ENCODE measurements around the gene SUB1. TPM values are rescaled to one million over a fixed set of nuclear protein-coding genes. Genes with fewer than 3 reads are reported as not detected.

The SUB1 gene
- polyA plus RNA-seq, 1 experiment: 367 TPM

DNA sequence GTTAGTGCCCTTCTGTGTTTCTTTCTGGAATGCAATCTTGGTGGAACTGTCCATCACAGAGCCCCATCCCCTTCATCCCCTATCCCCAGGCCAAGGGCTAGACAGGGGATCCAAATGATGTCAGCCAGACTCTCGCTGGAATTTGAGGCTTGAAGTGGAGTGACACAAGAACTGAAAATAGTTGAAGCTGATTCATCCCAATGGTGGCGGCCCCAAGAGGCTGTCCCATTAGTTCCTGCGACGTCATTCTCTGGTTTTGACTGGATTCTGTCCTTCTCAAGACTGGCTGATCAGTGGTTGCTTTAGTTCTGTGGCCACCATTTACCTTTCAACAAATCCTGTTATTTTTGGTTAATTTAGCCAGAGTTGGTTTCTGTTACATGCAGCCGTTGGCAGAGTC, 59.9 kb downstream of the SUB1 start:
- H3K4me3 ChIP-seq (ENCODE audit: low read depth, low read length): no peak overlapping the region
- no peaks in the 10 kb centered on the region for H3K27me3 ChIP-seq (ENCODE audit: control insufficient read depth, insufficient read depth, low read length)
- ChIA-PET CTCF (no interaction called here), POLR2A (no interaction called here)
- no peak overlapping the region for H3K27ac ChIP-seq (ENCODE audit: low read depth, low read length)
- TF ChIP-seq, protein P1, sequence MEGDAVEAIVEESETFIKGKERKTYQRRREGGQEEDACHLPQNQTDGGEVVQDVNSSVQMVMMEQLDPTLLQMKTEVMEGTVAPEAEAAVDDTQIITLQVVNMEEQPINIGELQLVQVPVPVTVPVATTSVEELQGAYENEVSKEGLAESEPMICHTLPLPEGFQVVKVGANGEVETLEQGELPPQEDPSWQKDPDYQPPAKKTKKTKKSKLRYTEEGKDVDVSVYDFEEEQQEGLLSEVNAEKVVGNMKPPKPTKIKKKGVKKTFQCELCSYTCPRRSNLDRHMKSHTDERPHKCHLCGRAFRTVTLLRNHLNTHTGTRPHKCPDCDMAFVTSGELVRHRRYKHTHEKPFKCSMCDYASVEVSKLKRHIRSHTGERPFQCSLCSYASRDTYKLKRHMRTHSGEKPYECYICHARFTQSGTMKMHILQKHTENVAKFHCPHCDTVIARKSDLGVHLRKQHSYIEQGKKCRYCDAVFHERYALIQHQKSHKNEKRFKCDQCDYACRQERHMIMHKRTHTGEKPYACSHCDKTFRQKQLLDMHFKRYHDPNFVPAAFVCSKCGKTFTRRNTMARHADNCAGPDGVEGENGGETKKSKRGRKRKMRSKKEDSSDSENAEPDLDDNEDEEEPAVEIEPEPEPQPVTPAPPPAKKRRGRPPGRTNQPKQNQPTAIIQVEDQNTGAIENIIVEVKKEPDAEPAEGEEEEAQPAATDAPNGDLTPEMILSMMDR (IDR thresholded peaks at IDR 0.05; ENCODE audit: low read depth, low read length): no peak
- DNase-seq (ENCODE audit: low read depth, low spot score): no peak
- no peaks in the 10 kb centered on the region; the same call in 1 of the 2 replicates for H3K9me3 ChIP-seq (ENCODE audit: control insufficient read depth, insufficient read depth, low read length)

DNA sequence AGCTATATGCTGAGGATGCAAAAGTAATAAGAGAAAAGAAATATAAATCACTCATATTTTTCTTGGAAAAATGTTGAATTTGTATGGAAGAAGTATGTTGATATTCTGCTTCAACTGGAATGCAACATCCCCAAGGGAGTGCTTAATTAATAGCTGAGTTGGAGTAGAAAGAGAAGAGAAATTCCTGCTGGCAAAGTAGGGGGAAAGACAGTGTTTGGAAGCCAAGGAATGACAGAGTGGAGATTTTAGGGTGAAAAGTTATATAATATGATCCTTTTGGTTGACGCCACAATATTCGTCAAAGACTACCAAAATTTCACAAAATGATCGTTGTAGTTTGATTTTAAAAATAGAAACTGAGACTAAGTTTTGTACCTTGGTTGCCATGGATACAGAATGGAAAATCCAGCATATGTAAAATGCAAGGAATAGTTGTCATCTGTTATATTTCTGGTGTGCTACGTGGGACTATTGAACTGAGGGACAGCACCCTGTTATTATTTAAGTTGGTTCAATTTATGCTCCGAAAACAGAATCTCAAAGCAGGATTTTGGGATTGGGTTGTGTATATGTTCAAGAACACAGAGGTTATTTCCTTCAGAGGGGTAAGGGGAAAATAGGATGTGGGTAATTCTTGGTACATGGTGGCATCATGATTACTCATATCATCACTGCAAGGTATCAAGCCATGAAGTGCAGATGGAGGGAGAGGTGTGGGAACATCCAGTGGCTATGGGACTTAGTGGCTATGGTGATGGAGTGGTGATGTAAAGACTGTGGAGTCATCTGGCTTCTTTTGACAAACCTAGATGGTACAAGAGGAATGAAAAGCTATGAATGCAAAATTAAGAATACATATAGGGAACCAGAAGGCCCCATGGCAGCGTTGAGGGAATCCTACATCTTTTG, 61.0 kb downstream of the SUB1 start:
- Histone ChIP-seq H3K4me3 (ENCODE audit: low read depth, low read length) (no peak overlapping the region), H3K9me3 (ENCODE audit: control insufficient read depth, insufficient read depth, low read length) (no peaks in the 10 kb centered on the region; the same call in 1 of the 2 replicates), H3K27me3 (ENCODE audit: control insufficient read depth, insufficient read depth, low read length) (no peaks in the 10 kb centered on the region), H3K27ac (ENCODE audit: low read depth, low read length) (no peak overlapping the region)
- no peak for DNase-seq (ENCODE audit: low read depth, low spot score)
- CTCF ChIA-PET: no interaction called here
- TF ChIP-seq, protein P1 (IDR thresholded peaks at IDR 0.05; ENCODE audit: low read depth, low read length): no peak
- POLR2A ChIA-PET: no interaction called here

DNA sequence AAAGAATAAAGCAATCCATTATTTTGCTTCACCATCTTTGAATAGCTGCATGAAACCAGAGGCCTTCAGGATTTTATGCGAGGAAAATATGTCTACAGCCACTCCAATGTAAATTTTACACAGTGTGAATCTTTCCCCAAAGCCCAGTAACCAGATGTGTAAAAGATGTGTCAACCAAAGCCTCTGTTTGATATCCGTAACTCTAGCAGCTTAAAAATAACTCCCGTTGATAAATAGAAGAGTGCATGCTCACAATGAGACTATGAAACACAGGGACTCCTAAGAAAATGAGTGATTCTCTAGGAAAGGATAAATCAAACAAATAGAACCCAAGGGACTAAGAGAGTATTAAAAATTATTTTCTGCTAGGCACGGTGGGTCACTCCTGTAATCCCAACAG, 65.7 kb downstream of the SUB1 start:
- Histone ChIP-seq H3K4me3 (ENCODE audit: low read depth, low read length) (no peak overlapping the region), H3K27ac (ENCODE audit: low read depth, low read length) (no peak overlapping the region), H3K27me3 (ENCODE audit: control insufficient read depth, insufficient read depth, low read length) (peaks cover 4% of the 10 kb centered on the region), H3K9me3 (ENCODE audit: control insufficient read depth, insufficient read depth, low read length) (no peaks in the 10 kb centered on the region; the same call in 1 of the 2 replicates)
- DNase-seq (ENCODE audit: low read depth, low spot score): no peak
- POLR2A ChIA-PET: no interaction called here
- CTCF ChIA-PET: no interaction called here
- TF ChIP-seq, protein P1 (IDR thresholded peaks at IDR 0.05; ENCODE audit: low read depth, low read length): no peak

DNA sequence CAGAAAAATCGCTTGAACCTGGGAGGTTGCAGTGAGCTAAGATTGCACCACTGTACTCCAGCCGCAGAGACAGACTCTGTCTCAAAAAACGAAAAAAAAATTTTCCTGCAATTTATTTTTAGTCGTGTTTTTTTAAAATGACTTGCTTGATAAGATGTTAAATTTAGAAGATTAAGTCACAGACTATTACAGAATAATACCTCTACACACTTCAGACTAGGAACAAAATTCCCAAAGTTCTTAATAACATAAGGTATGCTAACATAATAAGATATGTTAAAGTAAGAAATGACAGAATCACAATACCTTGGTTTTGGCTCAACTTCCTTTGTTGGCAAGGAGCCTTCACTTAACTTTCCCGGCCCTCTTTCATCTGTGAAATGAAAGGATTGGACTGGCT, 66.3 kb downstream of the SUB1 start:
- TF ChIP-seq, protein P1 (IDR thresholded peaks at IDR 0.05; ENCODE audit: low read depth, low read length): no peak
- Histone ChIP-seq H3K9me3 (ENCODE audit: control insufficient read depth, insufficient read depth, low read length) (no peaks in the 10 kb centered on the region; the same call in 1 of the 2 replicates), H3K27me3 (ENCODE audit: control insufficient read depth, insufficient read depth, low read length) (peaks cover 4% of the 10 kb centered on the region), H3K4me3 (ENCODE audit: low read depth, low read length) (no peak overlapping the region), H3K27ac (ENCODE audit: low read depth, low read length) (no peak overlapping the region)
- DNase-seq (ENCODE audit: low read depth, low spot score): no peak
- CTCF ChIA-PET: no interaction called here
- POLR2A ChIA-PET: no interaction called here

Other genes with a start within 250 kb of the SUB1 start
- 63.0 and 72.9 TPM in 2 replicates for gene ZFR, start 140.8 kb upstream of the SUB1 start, polyA plus RNA-seq (2011; rRNA removed)
- gene NPR3, start 125.8 kb downstream of the SUB1 start, polyA plus RNA-seq (2011; rRNA removed): 4.0 and 4.4 TPM in 2 replicates

Data from AG04450 (cell line).